HG02588 (cell line): ENCODE results near the gene SPECC1.
"Not testable (repeated sequence)": the region's sequence is repeated elsewhere in the genome, so short reads cannot be mapped to it uniquely, and the experiment has no call there.

Experiments used
- ATAC-seq: cut with Tn5 transposase; IDR thresholded peaks from one replicate; pipeline ENCODE4 v1.9.1; 2021; ENCODE audit warnings: mild to moderate bottlenecking, moderate library complexity; ENCODE audit not compliant: unreplicated experiment

Gene SPECC1

DNA sequence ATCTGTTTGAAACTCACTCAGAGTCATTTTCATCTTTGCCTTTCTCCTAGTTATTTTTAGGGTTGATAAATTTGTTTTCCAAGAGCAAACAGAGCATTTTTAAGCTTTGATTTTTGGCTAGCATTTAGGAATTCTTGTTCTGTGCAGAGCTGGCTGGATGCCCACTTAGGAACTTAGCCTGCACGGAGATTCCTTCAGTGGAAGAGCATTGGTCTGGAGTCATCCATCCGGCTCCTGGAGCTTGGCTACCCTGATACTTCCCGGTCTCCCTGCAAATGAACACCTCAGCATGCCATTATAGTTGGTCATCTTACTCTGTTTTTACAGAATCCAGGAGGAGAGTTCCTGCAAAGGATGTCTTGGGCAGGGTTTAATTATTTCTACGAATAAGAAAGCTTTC lies 57.1 kb downstream of the SPECC1 start:
- ATAC-seq, result no peak

DNA sequence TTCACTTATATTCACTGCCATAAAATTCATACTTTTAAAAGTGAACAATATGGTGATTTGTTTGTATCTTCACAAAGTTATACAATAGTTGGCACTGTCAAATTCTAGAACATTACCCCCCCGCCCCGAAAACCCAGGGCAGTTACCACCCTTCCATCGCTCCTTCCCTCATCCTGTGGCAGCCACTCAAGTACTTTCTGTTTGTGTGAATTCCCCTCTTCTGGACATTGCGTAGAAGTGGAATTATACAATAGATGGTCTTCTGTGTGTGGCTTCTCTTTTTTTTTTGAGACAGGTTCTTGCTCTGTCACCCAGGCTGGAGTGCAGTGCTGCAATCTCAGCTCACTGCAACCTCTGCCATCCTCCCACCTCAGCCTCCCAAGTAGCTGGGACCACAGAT lies 58.6 kb downstream of the SPECC1 start:
- ATAC-seq, result no peak

DNA sequence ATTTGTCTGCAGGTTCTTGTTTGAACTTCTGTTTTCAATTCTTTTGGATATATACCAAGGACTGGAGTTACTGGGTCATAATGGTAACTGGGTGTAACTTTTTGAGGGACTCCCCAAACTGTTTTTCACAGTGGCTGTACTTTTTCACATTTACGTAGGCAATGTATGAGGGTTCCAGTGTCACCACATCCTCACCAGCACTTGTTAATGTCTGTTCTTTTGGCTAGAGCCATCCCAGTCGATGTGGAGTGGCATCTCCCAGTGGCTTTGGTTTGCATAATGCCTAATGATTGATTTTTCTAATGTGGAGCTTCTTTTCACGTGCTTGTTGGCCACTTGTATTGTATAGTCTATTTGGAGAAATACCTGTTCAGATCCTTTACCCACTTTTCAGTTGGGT lies 59.3 kb downstream of the SPECC1 start:
- no peak for ATAC-seq

DNA sequence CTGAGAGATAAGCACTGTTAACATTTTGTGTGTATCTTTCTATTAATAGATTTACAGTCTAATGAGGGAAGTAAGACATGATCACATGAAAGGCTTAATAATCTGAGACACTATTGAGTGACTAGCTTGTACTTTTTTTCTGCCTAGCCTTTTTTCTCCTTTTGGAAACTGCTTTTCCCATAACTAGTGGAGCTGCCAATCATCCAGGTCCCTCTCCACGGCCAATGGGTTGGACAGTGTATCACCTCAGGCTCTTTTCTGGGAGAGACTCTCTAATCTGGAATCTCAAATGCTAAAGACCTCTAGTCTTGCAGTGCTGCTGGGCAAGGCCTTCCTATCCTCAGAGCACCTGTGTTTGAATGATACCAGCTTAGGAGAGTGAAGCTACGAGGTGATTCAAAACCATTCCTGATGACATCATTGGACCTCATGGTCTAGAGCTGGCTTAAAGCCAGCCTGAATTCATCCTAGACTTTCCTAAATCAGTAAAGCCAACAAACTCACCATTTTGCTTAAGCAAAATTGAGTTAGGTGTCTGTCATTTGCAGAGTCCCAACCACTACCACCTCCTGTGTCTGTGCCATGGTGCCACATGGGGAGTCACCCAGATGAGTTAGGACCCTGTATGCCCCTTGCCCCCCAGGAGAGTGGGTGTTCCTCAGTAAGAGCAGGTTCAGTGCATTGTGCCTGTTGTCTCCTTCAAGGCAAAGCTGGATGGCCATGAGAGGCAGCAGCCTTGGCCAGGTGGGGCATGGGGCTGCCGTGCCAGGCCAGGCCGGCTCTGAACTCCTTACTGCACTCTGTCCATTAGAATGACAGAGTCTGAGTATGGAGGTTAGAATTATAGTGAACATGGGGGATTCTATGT lies 62.9 kb downstream of the SPECC1 start:
- no peak for ATAC-seq

DNA sequence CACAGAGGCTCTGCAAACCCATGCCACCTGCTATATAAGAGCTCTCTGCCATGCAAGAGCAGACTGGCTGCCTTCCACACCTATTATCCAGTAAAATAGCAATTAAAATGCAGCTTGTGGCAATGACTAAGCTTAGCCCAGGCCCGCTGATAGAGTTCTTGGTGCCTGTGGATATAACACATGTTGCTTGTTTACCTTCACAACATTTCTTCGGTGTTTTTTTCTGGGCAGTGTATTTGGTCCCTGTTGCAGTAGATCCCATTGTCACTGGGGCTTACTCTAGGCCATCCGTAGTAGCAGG lies 63.5 kb downstream of the SPECC1 start:
- no peak for ATAC-seq

DNA sequence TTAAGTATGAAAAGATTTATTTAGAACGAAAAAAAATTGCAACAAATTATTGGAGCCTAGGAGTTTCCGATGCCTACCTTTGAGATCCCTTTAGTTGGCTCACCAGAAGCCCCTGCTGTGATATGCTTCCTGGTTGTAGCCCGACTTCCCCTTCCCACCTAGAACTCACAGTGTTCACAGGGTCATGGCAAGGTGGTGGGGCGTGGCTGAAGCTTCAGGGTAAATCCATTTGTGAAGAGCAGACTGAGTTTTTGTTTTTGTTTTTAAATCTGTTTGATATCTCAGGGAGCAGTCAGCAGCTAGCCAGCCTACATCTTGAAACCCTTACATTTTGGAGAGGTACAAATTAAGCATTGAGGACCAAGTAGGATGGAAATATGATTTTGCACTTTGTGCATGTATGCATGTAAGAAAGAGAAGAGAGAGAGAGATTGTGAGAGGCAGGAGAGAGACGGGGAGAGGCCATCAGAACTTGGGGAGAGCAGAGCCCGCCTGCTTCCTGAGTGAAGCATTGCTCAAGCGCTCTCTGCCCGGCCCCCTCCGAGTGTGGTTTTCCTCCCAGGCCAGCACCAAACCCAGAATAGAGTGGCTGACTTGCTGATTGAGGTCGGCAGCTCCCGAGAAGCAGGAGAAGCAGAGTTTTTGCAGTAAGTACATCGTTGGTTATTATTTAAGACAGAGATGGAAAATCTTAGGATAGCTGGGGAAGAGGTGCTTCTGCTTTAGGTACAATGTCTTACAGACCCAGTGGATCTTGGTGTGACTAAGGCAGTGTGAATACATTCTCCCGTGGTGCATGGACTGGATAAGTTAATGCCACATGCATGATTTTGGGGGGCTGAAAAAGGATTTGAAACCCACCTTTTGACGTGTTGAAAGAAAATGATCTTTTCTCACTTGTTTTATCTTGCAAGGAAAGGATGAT lies 64.2 kb downstream of the SPECC1 start:
- no peak for ATAC-seq

DNA sequence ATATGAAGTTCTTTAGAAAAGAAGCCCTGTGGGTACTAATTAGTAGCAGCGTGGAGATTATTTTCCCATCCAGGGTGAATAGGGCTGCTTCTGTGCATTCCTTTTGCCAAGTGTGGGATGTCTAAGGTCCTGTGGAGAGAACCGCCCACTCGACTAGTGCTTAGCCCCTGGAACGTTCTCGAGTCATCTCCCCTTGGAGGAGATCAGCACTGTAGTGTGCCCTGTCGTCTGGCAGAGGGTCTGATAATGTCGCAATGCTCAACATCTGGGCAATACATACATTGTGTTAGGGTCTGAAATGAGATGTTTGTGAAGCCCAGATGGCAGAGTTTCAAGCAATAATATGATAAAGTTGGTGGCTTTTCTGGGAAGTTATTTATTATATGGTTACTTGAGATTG lies 64.8 kb downstream of the SPECC1 start:
- no peak for ATAC-seq

DNA sequence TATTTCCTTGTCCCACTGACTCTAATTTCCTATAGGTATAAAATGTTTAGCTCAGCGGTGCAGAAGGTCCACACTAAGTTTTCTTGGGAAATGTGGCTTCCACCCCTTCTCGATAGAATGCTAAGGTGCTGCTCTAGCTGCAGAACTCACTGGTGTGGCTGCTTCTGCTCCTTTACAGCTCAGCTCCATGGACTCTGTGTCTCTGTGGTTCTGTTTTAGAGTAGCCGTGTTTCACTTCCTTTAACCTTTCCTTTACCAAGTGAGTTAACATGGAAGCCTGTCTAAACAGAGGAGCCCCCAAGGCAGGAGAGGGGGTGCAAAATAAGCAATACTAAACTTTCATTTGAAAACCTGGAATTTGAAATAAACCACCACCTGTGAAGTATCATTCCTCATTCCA lies 65.3 kb downstream of the SPECC1 start:
- ATAC-seq, result no peak

DNA sequence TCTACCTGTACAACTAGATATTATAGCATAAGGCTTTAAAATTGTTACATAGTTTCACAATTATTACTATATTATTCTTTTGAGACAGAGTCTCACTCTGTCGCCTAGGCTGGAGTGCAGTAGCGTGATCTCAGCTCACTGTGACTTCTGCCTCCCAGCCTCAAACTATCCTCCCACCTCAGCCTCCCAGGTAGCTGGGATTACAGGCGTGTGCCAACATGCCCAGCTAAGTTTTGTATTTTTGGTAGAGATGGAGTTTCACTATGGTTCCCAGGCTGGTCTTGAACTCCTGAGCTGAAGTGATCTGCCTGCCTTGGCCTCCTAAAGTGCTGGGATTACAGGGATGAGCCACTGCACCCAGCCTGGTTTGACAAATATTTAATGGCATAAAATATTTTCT lies 67.0 kb downstream of the SPECC1 start:
- ATAC-seq, result not testable (repeated sequence)

DNA sequence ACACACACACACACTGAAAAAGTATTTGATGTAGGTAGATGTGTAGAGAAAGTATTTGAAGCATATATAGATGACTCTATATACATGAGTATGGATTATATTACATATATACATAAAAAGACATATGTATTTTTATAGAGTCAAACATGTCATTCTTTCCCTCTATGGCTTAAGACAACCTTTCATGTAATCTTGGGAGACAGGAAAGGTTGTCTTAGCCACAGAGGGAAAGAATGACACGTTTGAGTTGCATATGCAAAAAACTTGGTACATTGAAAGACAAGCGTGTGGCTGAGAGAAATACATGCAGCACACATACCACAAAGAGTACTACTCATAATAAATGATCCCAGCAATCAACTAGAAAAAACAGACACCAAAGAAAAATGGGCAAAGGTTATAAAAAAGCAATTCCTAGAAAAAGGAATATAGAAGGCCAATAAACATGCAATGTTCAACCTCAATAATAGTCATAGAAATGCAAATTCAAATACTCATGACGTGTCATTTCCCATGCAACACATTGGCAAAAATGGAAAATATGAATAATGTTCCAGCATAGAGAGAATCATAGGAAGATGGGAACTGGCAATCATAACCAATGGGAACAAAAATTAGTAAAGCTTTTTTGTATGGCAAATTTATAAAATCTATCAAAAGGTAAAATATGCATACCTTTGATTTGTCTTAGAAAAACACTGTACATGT lies 69.0 kb downstream of the SPECC1 start:
- no peak for ATAC-seq

DNA sequence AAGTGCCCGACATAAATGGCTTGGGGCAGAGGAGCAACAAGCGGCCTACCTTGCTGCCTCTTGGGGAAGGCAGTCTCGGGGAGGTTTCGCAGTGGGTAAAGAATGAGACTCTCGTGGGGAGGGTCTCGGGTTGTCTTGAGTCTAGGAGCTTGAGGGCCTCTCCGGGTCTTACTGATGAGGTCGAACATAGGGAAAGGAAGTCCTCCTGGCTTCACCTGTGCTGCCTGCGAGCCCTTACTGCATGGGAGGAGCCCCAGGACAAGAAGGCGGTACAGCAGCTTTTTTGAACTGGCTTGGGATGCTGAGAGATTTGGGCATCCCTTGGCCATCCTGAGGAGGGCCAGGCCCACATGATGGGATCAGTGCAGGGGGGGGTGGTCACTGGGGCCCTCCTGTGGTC lies 71.4 kb downstream of the SPECC1 start:
- ATAC-seq, result no peak

DNA sequence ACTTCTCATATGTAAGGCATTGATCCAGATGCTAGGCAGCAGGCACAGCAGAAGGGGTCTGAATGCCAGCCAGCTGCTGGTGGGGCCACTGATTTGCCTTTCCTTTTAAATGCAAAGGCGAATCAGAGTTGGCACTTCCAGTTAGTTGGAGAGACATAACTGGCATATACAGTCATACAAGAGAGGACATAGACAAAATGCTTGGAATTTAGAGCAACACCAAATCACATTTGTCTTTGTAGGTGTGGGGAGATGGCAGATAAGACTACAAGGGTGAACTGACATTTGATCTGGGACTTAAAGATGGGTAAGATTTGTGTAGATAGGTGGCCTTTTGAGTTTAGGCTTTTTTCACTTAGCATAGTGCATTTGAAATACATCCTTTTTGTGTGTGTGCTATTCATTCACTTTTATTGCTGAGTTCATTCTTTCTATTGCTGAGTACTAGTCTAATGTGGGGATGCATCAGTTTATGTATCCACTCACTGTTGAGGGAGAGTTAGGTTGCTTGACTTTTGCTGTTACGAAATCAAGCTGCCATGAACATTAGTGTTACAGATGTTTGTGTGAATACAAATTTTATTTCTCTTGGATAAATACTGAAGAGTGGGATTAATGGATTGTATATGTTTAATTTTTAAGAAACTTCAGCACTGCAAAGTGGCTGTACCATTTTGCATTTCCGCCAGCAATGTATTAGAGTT lies 74.1 kb downstream of the SPECC1 start:
- ATAC-seq, result no peak

DNA sequence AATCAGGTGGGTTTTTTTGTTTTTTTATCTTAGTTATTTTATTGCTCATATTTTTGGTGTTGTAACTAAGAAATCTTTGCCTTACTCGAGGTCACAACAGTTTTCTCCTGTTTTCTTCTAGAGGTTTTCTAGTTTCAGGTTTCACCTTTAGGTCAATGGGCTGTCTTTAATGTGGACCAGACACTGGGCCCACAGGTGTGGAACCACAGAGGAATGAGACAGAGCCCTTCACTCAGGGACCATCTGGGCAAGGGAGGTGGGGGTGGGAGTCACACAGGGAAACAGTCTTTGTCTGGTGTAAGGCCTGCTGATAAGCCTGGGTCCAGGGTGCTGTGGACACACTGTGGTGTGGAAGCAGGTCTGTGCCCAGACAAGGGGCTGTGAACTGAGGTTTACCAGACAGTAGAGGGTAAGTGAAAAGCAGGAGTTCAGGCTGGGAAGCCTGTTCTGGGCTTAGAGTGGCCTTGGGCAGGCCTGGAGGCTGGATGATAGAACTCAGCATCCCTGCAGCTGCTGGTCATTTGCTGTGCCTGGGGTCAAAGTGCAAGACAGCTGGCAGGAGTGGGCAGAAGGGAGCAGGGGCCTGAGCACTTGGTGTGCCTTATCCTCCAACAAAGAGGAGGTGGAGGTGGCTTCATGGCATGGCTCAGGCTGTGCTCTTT lies 75.6 kb downstream of the SPECC1 start:
- no peak for ATAC-seq

DNA sequence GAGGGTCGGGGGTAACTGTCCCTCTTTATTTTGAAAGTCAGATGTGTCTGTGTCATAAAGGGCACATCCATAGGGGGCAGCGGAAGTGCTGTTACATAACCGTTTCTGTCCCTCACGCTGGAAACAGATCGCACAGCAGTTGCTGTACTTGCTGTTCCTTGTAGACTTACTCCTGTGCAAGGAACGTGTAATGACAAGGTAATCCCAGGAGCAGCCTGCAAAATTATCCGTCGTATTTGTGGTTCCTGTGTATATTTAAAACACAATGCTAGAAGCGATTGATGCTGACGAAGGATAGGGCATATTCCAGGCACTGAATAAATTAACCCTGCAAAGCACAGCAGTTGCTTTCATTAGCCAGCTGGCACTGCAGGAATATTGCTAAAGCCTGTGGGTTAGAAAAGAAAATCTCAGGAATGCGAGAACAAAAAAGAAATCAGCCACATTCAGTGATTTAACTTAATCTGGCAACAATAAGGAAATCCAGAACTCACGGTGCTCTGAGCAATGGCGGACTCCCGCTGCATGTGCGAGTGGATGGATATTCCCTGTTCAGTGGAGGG lies 76.2 kb downstream of the SPECC1 start:
- ATAC-seq, result no peak

DNA sequence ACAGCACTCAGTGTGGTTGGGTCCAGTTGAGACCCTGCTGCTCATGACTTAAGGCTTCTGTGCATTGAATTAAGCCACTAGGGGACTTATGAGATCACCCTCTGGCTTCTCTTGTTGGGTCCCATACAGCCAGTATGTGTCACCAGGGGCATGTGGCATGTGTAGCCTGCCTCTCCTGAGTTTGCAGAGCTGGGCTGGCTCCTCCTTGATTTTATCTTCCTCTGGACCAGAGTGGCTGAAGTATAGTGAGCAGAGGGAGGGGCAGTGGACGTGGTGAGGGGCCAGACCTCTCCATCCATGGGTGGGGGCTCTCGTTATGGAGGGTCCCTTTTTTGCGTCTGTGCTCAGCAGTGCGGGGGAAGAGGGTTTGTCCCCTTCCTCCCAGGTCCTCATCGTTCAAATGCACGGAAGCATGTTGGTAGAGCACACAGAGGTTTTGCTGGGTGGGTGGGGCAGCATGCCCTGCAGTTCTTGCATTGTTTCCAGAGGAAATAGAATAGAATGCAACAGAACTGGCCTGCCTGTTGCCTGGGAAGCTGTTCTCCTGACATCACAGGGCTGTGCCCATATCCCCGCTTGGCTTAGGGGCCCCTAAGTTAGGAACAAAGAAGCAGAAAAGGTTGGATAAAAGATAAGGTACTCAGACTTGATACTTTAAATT lies 77.4 kb downstream of the SPECC1 start:
- ATAC-seq, result no peak

DNA sequence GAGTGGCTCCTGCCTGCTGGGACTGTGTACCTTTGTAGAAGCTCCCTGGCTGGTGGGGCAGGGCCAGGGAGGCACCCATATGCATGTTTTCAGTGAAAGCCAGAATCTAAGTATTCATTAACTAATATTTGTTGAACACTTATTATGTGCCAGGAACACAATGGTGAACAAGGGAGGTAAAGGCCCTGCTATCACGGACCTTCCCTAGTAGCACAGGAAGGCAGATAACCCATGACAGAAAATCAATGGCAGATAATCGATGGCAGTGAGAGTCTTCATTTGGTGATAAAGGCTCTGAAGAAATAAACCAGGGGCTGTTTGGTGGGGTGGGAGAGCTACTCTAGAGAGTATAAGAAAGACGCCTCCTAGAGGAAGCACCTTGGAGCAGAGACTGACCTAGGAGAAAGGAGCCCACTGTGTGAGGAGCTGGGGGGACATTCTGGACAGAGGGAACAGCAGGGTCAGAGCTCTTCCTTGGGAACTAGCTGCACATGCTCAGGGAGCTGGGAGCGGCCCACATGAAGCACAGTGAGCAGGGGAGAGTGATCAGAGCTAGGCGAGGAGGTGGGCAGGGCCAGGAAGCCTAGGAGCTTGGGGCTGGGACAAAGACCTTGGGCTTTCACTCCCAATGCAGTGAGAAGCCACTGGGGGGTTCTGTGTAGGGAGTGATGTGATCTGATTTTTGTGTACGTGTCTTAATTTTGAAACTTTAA lies 78.5 kb downstream of the SPECC1 start:
- ATAC-seq, result no peak

DNA sequence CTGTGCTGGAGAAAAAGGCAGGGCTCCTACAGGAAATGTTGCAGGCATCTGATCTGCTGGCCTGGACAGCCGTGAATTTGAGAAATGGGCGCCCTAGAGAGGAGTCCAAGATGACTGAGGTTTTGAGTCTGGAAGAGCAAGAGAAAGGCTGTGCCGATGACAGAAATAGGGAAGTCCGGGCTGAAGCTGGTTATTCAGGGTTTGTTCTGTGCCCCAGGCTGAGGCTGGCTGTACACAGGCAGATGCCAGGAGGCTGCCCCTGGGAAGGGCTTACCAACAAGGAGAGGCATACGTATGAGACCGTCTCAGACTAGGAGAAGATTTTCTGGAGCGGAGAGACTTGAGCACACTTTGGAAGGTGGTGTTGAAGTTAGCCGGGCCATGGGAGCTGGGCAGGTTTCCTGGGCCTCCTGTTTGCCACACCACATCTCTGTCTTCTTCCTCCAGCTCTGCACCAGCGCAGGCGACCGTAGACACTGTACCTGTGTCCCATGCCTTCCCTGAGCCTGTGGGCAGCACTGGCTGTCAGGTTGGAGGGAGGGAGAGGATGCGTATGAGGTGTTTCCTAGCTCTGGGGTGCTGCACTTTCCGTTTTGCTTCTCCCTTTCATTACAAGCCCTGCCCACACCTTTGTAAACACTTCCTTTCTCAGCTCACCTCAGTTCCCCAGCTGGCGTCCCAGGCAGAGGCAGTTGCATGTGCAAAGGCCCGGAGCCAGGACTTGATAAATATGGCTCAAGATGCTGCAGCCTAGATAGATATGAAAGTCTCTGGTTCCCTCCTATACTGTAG lies 80.8 kb downstream of the SPECC1 start:
- ATAC-seq, result no peak
